NCI-H1048 (cell line): Measurements from ENCODE around the gene SRM.

Experiments
- DNase-seq: peaks from one replicate; lab custom pipeline; 2025; lab: John Stamatoyannopoulos, UW

Gene SRM

DNA sequence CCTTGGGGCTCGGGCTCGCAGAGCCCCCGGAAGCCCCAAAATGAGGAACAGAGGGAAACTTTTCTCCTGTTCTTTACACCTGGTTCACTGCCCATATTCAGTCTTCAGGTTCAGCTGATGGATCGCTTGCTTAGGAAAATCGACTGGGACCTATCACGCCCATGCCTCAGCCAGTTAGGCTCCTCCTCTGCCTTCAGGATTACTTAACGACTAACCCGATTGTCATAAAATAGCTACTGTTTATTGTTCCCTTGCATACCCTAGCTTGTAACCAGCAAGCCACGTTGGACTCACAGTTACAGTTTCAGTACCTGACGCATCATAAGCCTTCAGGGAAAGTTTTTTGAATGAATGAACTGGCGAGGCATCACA, 46.7 kb downstream of the SRM start:
- no peak for DNase-seq

DNA sequence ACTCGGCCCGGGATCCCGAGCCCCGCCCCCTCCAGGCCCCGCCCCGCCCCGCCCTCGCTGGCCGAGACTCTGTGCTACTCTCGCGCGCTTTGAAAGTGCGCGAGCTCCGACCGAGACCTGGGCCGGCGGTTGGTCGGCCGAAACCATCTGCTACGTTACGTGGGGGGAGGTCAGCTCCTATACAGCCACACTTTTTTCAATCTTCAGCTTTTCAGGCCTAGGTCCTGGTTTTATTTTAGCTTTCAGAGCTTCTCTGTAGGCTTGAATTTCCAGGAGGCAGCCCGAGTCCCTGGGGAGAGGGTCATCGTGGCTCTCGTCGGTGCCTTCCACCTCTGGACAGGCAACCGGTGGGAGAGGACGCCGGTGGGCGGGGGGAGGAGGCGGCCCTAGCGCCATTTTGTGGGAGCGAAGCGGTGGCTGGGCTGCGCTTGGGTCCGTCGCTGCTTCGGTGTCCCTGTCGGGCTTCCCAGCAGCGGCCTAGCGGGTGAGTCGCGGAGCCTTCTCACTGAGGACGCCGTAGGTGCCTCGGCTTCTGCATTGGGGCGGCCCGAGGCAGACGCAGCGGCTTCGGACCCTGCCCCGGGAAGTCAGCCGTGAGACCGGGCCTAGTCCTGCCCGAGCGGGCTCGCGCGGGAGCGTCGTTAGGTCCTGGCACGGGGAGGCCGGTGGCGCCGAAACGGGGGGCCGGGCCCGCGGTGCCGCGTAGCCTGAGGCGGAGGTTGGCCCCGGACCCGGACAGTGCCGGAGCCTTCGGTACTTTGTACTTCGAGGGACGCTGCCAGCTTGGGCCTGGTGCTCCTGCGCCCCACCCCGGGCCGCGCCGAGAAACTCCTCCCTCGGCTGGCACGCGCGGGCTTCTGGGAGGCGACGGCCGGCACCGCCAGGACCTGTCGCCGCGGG, 47.3 kb downstream of the SRM start, which contains the start of gene TARDBP:
TARDBP (plus strand) TSS at position 395 of the 900 bp plus-strand sequence. CDS start 1,074 bp downstream, outside the sequence.
- DNase-seq = peak; percentile 69
